A204.1 (cell line): ENCODE results near the gene LONP1.
"Not testable (repeated sequence)": the region's sequence is repeated elsewhere in the genome, so short reads cannot be mapped to it uniquely, and the experiment has no call there.

Experiments used
- FAIRE-seq: peaks from 2 replicates; lab custom pipeline; 2012; peaks lifted over from hg19 to GRCh38; lab: Jason Lieb, UNC

LONP1 gene

GRCh38 chr19:5713228-5713627, 6.7 kb downstream of the LONP1 start:
- no peak for FAIRE-seq

- FAIRE-seq: no peak
Measured at GRCh38 chr19:5711713-5712161, 8.2 kb downstream of the LONP1 start.

- no peak for FAIRE-seq
Measured at GRCh38 chr19:5711025-5711424, 8.9 kb downstream of the LONP1 start.

DNA sequence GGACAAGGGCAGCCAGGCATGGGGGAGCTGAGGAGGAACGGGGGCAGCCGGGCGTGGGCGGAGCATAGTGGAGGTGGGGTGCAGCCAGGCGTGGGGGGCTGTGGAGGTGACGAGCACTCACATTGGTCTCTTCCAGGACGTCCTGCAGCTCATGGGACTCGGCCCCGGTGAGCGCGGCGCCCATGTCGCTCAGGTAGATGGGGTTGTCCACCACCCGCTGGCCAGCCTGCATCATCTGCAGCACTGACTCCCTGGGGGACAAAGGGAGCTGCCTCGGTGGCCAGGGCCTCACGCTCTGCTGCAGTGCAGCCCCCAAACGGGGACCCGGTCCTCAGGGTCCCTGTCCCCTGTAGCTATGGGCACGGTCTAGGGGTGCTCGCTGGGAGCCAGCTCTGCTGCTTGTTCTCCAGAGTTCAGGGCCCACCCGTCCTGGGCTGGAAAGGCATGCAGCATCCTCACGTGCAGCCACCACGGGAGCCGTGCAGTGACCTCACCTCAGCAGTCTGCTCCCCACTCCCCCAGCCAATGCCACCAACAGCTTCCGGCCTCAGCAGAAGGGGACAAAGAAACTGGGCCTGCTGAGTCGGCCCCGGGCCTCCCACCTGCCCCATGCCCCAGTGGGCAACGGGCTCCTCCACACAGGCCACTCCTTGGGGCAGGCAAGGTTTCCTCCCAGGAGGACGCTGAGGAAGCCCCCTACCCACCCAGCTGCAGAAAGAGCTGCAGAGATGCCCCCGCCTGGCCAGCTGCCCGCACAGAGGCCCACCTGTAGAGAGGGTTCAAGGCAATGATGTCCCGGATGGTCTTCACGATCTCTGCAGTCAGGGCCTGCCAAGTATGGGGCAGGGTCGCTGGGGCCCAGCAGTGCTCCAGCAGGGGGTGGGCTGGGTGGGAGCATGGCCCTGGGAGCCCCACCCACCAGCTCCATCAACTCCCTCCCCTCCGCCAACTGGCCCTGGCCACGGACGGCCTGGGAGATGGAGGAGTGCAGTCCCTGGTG, 12.1 kb downstream of the LONP1 start:
- no peak for FAIRE-seq

GRCh38 chr19:5706876-5707573, 12.9 kb downstream of the LONP1 start:
- no peak for FAIRE-seq

- FAIRE-seq: no peak
Measured at GRCh38 chr19:5705552-5705951, 14.4 kb downstream of the LONP1 start.

GRCh38 chr19:5703819-5704818, 15.8 kb downstream of the LONP1 start:
- FAIRE-seq: no peak

GRCh38 chr19:5702053-5702410, 17.9 kb downstream of the LONP1 start:
- not testable (repeated sequence) for FAIRE-seq

- no peak for FAIRE-seq
Measured at GRCh38 chr19:5700455-5701092, 19.4 kb downstream of the LONP1 start.

- no peak for FAIRE-seq
Measured at GRCh38 chr19:5698635-5699422, 21.1 kb downstream of the LONP1 start.

GRCh38 chr19:5697890-5698634, 21.9 kb downstream of the LONP1 start:
- no peak for FAIRE-seq

- no peak for FAIRE-seq
Measured at GRCh38 chr19:5697022-5697889, 22.7 kb downstream of the LONP1 start.

DNA sequence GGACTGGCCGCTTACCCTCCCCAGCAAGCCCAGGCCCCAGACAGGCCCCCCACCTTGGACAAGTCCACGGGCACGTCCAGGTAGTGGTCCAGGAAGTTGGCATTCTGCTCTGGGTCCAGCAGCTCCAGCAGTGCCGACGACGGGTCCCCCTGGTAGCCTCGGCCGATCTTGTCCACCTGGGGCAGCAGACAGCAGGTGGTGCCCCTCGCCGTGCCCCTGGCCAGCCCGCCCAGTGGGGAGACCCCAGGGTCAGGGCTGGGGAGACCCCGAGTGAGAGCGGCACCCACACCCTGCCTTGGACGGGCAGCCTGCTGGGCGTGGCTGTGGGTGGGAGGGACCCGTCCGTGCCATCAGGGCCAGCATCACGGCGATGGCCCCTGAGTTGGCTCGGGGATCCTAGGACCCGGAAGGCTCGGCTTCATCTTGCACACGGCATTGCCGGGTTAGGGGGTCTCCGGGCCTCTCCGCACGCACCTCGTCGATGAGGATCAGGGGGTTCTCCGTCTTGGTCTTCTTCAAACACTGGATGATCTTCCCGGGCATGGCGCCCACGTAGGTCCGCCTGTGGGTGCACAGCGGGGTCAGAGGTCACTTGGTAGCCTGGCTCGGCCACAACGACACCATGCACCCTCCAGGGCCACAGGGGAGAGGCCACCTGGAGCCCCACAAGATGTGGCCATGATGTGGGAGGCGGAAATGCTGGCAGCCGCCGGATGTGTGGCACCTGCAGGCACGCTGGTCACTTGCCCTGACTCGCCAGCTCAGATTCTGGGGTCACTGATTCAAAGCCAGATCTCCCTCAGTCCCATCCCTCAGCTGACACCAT, 23.5 kb downstream of the LONP1 start:
- no peak for FAIRE-seq

- FAIRE-seq: no peak
Measured at GRCh38 chr19:5695649-5696195, 24.2 kb downstream of the LONP1 start.

DNA sequence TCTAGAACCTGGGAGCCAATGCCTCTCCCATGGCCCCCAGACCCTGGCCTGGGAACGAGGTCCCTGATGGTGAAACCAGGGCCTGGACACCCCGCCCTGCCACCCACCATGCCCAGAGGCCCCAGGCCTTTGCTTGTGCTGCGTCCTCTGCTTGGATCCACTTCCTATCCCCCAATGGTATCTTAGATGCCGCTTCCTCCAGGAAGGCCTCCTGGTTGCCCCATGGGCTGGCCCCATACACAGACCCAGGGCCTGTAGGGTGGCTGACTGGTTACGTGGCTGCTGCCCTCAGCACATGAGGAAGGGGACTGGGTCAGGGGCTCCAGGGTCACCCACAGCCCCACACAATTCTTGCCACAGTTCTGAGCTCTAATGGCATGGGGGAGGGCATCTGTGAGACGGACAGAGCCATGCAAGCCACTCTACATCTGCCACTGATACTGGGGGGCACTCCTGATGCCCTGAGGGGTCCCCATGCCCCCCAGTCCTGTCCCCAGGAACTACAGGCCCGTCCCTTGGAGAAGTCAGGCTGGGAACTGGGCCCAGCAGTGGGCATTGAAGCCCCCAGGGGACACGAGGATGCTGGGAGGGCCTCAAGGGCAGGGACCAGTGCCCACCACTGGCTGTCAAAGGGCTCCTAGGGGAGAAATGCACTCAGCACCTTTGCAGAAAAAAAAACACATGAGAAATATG, 24.8 kb downstream of the LONP1 start:
- no peak for FAIRE-seq

DNA sequence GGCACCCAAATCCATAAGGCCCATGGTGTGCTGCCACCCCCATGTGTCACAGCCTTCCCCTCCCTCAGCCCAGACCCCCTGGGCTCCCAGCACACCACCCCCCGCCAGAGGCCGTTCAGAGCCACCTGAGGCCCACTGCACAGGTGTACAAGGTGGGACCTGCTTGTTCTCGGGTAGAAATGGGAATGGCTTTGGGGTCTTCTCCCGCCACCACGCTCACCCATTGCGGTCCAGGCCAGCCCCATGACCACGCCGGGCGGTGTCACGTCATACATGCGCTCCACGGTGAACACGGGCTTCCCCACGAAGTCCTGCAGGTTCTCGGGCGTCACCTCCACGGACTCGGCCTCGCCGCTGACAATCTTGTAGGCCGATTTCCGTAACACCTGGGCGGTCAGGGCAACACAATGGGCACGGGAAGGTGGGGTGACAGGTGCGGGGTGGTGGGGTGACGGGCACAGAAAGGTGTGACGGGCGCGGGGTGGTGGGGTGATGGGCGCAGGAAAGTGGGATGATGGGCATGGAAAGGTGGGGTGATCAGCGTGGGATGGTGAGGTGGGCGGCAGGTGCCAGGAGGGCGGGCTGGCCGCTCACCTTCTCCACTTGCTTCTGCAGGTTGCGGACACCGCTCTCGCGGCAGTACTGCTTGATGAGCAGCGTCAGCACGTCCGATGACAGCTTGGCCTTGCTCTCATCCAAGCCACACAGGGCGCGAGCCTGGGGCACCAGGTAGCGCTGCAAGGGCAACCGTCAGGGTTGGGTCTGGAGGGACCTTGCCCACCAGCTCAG, 25.6 kb downstream of the LONP1 start:
- no peak for FAIRE-seq
